Measurements from ENCODE around the gene PRR14.
A peak's percentile ranks its signal among the peaks of the same experiment; 100 is the strongest.

Gene PRR14

GRCh38 chr16:30659507-30660423 lies 9.0 kb downstream of the PRR14 start:
- DNase-seq (ENCODE audit: low read depth), result no peak

- DNase-seq (ENCODE audit: low read depth), result peak; percentile 49
Observed at GRCh38 chr16:30660424-30661261, 9.9 kb downstream of the PRR14 start.

- DNase-seq (ENCODE audit: low read depth), result no peak
Observed at GRCh38 chr16:30662449-30662848, 11.7 kb downstream of the PRR14 start.

GRCh38 chr16:30663038-30663437 lies 12.3 kb downstream of the PRR14 start:
- no peak for DNase-seq (ENCODE audit: low read depth)

- no peak for DNase-seq (ENCODE audit: low read depth)
Observed at GRCh38 chr16:30663820-30664219, 13.1 kb downstream of the PRR14 start.

GRCh38 chr16:30664616-30665109 lies 13.9 kb downstream of the PRR14 start:
- no peak for DNase-seq (ENCODE audit: low read depth)

- DNase-seq (ENCODE audit: low read depth), result no peak
Observed at GRCh38 chr16:30665155-30665829, 14.5 kb downstream of the PRR14 start.

- DNase-seq (ENCODE audit: low read depth), result no peak
Observed at GRCh38 chr16:30665830-30666190, 15.1 kb downstream of the PRR14 start.

GRCh38 chr16:30666681-30667080 lies 15.9 kb downstream of the PRR14 start:
- no peak for DNase-seq (ENCODE audit: low read depth)

GRCh38 chr16:30667361-30667905 lies 16.7 kb downstream of the PRR14 start:
- DNase-seq (ENCODE audit: low read depth), result no peak

- DNase-seq (ENCODE audit: low read depth), result no peak
Observed at GRCh38 chr16:30668393-30668792, 17.6 kb downstream of the PRR14 start.

GRCh38 chr16:30669026-30669902 lies 18.5 kb downstream of the PRR14 start:
- no peak for DNase-seq (ENCODE audit: low read depth)

GRCh38 chr16:30669903-30670824 lies 19.4 kb downstream of the PRR14 start:
- no peak for DNase-seq (ENCODE audit: low read depth)

GRCh38 chr16:30675143-30675542 lies 24.4 kb downstream of the PRR14 start:
- no peak for DNase-seq (ENCODE audit: low read depth)

GRCh38 chr16:30677931-30678585 lies 27.3 kb downstream of the PRR14 start:
- DNase-seq (ENCODE audit: low read depth), result no peak

- DNase-seq (ENCODE audit: low read depth), result no peak
Observed at GRCh38 chr16:30678586-30678970, 27.8 kb downstream of the PRR14 start.

- DNase-seq (ENCODE audit: low read depth), result no peak
Observed at GRCh38 chr16:30680326-30680725, 29.6 kb downstream of the PRR14 start.

GRCh38 chr16:30688701-30689100 lies 37.9 kb downstream of the PRR14 start:
- DNase-seq (ENCODE audit: low read depth), result no peak

GRCh38 chr16:30691907-30692306 lies 41.1 kb downstream of the PRR14 start:
- no peak for DNase-seq (ENCODE audit: low read depth)
